Upper lobe of left lung (tissue), 4 donors: Measurements from ENCODE around the gene CUBN.
"Not testable (repeated sequence)": the region's sequence is repeated elsewhere in the genome, so short reads cannot be mapped to it uniquely, and the experiment has no call there.

Experiments
- POLR2A ChIP-seq, 4 donors: fragments of 450-650 bp; IDR thresholded peaks; one replicate each; pipeline ENCODE4 v1.5.1; 2016 to 2017; ENCODE audit warnings: antibody characterized with exemption in 4 of 4, mild to moderate bottlenecking in 2 of 4
- POLR2AphosphoS5 ChIP-seq, 2 donors: sonication (generic); formaldehyde crosslinking; IDR thresholded peaks; one replicate each; pipeline ENCODE4 v1.5.1; 2017; ENCODE audit warnings: antibody characterized with exemption in 2 of 2
- TF ChIP-seq, protein P1 (sequence below), 6 experiments: fragments of 450-650 bp in 4 of 6; fragments of 200-600 bp in 2 of 6; sonication (generic) in 2 of 6; IDR thresholded peaks; one replicate each; pipeline ENCODE4 v1.5.1; 2016 to 2019; ENCODE audit warnings: antibody characterized with exemption in 6 of 6

DNA sequence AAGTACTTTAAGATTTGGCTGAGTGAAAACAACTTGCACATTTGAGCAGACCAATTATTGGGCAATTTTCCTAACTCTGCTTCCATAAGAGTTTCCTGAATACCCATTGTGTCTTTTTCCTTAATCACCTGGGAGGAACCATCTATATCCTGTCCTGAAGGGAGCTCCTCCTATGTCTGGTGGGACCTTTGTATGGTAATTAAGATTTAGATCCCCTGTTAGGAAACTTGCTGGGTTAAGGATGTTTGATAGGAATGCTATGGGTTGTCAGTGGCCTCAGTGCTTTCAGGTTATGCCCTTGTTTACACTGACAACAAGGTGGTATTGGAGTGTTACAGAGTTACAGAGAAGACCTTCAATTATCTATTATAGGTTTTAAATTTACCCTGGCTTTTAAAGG lies 116.9 kb downstream of the CUBN start:
- TF ChIP-seq, protein P1, sequence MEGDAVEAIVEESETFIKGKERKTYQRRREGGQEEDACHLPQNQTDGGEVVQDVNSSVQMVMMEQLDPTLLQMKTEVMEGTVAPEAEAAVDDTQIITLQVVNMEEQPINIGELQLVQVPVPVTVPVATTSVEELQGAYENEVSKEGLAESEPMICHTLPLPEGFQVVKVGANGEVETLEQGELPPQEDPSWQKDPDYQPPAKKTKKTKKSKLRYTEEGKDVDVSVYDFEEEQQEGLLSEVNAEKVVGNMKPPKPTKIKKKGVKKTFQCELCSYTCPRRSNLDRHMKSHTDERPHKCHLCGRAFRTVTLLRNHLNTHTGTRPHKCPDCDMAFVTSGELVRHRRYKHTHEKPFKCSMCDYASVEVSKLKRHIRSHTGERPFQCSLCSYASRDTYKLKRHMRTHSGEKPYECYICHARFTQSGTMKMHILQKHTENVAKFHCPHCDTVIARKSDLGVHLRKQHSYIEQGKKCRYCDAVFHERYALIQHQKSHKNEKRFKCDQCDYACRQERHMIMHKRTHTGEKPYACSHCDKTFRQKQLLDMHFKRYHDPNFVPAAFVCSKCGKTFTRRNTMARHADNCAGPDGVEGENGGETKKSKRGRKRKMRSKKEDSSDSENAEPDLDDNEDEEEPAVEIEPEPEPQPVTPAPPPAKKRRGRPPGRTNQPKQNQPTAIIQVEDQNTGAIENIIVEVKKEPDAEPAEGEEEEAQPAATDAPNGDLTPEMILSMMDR (IDR thresholded peaks at IDR 0.05), result not testable (repeated sequence)
- not testable (repeated sequence) for TF ChIP-seq POLR2A, POLR2AphosphoS5 (IDR thresholded peaks at IDR 0.05)
